Gastrocnemius medialis (tissue), 4 donors: ENCODE data around the gene SMOC1.

Experiments used
- POLR2A ChIP-seq, 2 donors: fragments of 450-650 bp; IDR thresholded peaks; one replicate each; pipeline ENCODE4 v1.6.1; 2017; ENCODE audit warnings: antibody characterized with exemption in 2 of 2, mild to moderate bottlenecking in 2 of 2, moderate library complexity in 2 of 2
- TF ChIP-seq, protein P1 (sequence below), 5 experiments: fragments of 450-650 bp in 3 of 5; fragments of 200-600 bp in 2 of 5; sonication (generic) in 2 of 5; IDR thresholded peaks in 4 of 5; conservative IDR thresholded peaks in 1 of 5; 1 replicate in 4 of 5; 2 replicates in 1 of 5; pipeline ENCODE4 v1.5.1; 2016 to 2019; ENCODE audit warnings: antibody characterized with exemption in 5 of 5, mild to moderate bottlenecking in 3 of 5, moderate library complexity in 3 of 5

DNA sequence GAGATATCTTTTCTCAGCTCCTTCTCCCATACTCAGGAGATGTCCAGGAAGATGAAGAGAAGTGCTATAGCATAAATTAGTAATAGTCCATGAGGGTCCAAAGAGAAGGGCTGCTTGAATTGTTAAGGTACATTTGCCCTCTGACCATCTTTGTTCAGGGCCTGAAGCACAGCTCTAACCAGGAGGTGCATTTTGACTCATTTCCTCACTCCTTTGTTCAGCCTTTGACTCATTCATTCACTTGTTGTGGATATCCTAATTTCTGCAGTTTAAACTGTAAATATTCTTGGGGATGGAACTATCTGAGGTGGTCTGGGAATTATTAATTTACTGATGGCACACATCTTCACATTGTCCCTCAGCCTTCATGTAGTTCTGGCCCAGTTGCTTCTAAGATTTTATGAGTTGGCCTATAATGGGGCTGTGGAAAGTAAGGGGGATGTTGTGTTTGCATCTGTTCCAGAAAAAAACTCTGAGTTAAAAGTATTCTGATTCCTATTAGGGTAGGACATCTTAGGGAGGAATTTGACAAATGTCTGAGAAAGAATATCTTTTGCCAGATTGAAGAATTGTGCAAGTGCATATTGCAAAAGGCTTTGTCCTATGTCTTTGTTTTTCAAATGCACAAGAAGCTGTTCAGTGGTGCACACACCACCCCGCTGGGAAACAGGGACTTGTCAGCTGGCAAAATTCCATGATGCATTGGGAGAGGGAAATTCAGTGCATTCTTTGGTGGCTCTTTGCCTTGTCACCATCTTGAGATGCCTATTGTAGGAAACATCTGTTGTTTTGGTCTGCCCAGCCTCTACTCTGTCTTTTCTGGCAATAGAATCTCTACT lies 22.1 kb downstream of the SMOC1 start:
- TF ChIP-seq, protein P1, sequence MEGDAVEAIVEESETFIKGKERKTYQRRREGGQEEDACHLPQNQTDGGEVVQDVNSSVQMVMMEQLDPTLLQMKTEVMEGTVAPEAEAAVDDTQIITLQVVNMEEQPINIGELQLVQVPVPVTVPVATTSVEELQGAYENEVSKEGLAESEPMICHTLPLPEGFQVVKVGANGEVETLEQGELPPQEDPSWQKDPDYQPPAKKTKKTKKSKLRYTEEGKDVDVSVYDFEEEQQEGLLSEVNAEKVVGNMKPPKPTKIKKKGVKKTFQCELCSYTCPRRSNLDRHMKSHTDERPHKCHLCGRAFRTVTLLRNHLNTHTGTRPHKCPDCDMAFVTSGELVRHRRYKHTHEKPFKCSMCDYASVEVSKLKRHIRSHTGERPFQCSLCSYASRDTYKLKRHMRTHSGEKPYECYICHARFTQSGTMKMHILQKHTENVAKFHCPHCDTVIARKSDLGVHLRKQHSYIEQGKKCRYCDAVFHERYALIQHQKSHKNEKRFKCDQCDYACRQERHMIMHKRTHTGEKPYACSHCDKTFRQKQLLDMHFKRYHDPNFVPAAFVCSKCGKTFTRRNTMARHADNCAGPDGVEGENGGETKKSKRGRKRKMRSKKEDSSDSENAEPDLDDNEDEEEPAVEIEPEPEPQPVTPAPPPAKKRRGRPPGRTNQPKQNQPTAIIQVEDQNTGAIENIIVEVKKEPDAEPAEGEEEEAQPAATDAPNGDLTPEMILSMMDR (IDR thresholded peaks at IDR 0.05 in 4 of 5, conservative IDR thresholded peaks at IDR 0.05 in 1 of 5): no peak
- no peak for TF ChIP-seq POLR2A (IDR thresholded peaks at IDR 0.05)
